Right renal cortex interstitium (tissue), 3 donors: ENCODE results near the gene LIMK1. TPM values are rescaled to one million over a fixed set of nuclear protein-coding genes. Genes with fewer than 3 reads are reported as not detected.
"Not testable (repeated sequence)": the region's sequence is repeated elsewhere in the genome, so short reads cannot be mapped to it uniquely, and the experiment has no call there.

Experiments used
- DNase-seq, 3 donors: peaks; one replicate each; pipeline ENCODE4 v3.0.0-alpha.2; 2013; ENCODE audit warnings: low read depth in 3 of 3, low spot score in 2 of 3
- polyA plus RNA-seq, 3 donors: library from polyadenylated mRNA; unstranded; fragments of 120-200 nt; gene quantifications; one replicate each; pipeline ENCODE4 v1.2.1, GENCODE V29; 2013; ENCODE audit not compliant: insufficient read length in 3 of 3

Gene LIMK1
- polyA plus RNA-seq, 3 donors = 17.7 to 22.5 (median 21.2) TPM

DNA sequence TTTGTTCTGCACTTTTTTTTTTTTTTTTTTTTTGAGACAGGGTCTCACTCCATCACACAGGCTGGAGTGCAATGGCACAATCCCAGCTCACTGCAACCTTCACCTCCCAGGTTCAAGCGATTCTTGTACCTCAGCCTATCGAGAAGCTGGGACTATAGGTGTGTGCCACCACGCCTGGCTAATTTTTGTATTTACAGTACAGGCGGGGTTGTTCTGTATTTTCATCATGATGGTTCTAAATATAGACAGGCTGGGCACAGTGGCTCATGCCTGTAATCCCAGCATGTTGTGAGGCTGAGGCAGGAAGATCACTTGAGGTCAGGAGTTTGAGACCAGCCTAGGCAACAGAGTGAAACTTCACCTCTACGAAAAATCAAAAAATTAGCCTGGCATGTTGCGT lies 83.7 kb downstream of the LIMK1 start:
- not testable (repeated sequence) for DNase-seq

Other genes with a start within 250 kb of the LIMK1 start
- gene METTL27, start 241.3 kb upstream of the LIMK1 start, polyA plus RNA-seq = 10 to 100 TPM in 1 of 3 donors, 1 to 10 TPM in 2; 3.4 to 12.2 (median 8.8) TPM
- not detected for gene TMEM270, start 222.6 kb upstream of the LIMK1 start, polyA plus RNA-seq
- gene ELN, start 55.6 kb upstream of the LIMK1 start, polyA plus RNA-seq = 10 to 100 TPM; 48.4 to 61.7 (median 58.1) TPM
- 100 to 1,000 TPM; 283 to 294 (median 287) TPM for gene EIF4H, start 90.6 kb downstream of the LIMK1 start, polyA plus RNA-seq
- gene LAT2, start 126.2 kb downstream of the LIMK1 start, polyA plus RNA-seq = 1 to 10 TPM; 2.2 to 2.5 (median 2.4) TPM
- 10 to 100 TPM; 42.7 to 50.8 (median 44.4) TPM for gene RFC2, start 170.6 kb downstream of the LIMK1 start, polyA plus RNA-seq
- 10 to 100 TPM; 22.6 to 24.4 (median 23.0) TPM for gene CLIP2, start 205.6 kb downstream of the LIMK1 start, polyA plus RNA-seq